K562 (cell line): ENCODE measurements around the gene WDR18. TPM values are rescaled to one million over a fixed set of nuclear protein-coding genes. Genes with fewer than 3 reads are reported as not detected.

Source experiments
- ATAC-seq: fragments of 200-7000 bp; cut with Tn5 transposase; 3 replicates; pipeline ENCODE4 v1.9.1; 2020; ENCODE audit warnings: moderate library complexity
- BruUV-seq: library from RNA; stranded (reverse); fragments of 400-500 nt; replicated peaks from 2 replicates; lab custom pipeline; 2021; lab: Mats Ljungman, UMichigan
- CTCF ChIA-PET: fragments of 300-600 bp; formaldehyde crosslinking; extraction: SDS; loops from one replicate; lab custom pipeline; 2021; ENCODE audit warnings: low intra/inter-chr PET ratio; lab: Yijun Ruan, JAX
- POLR2A ChIA-PET: fragments of 300-600, 350-650 bp; sonication (Branson Sonifier 250); formaldehyde crosslinking; extraction: SDS; loops from one replicate; lab custom pipeline; 2021; ENCODE audit warnings: antibody characterized with exemption, inconsistent platforms; lab: Yijun Ruan, JAX
- DNase-seq, 4 experiments: peaks; one replicate each; pipeline versions ENCODE4 v3.0.0 to v3.0.0-alpha.2; 2011 to 2018; ENCODE audit warnings: low spot score in 3 of 4, mixed read lengths in 3 of 4; ENCODE audit errors: extremely low read depth in 1 of 4
- FAIRE-seq: peaks from 2 replicates; lab custom pipeline; 2011; peaks lifted over from hg19 to GRCh38; lab: Jason Lieb, UNC
- H2AFZ ChIP-seq: 2 replicates; pipeline ENCODE4 v1.6.0; 2011; ENCODE audit warnings: low read depth, low read length, control low read depth, inconsistent platforms
- H3K27ac ChIP-seq: fragments of 200-600 bp; 3 replicates; pipeline ENCODE4 v1.8.0; 2011; ENCODE audit warnings: low read depth, mild to moderate bottlenecking, control low read depth, inconsistent platforms, low read length, moderate library complexity, mixed read lengths; ENCODE audit errors: extremely low read depth
- H3K27me3 ChIP-seq, 2 experiments: fragments of 300-600 bp in 1 of 2; 2 replicates in 1 of 2; 3 replicates in 1 of 2; pipeline versions ENCODE4 v1.6.0 to v1.8.0; 2011; ENCODE audit warnings: inconsistent platforms in 2 of 2, low read length in 2 of 2, mild to moderate bottlenecking in 1 of 2, mixed read lengths in 1 of 2, moderate library complexity in 1 of 2; ENCODE audit not compliant: control insufficient read depth in 2 of 2, insufficient read depth in 2 of 2
- H3K36me3 ChIP-seq: fragments of 300-600 bp; 3 replicates; pipeline ENCODE4 v1.8.0; 2011; ENCODE audit warnings: mild to moderate bottlenecking, low read length, inconsistent platforms; ENCODE audit not compliant: control insufficient read depth, insufficient read depth
- H3K4me1 ChIP-seq, 2 experiments: fragments of 200-600 bp in 1 of 2; replicated peaks in 1 of 2; 2 replicates in 1 of 2; 3 replicates in 1 of 2; pipeline versions ENCODE4 v1.5.1 to v1.8.0; 2011; ENCODE audit warnings: inconsistent platforms in 2 of 2, low read length in 2 of 2, mild to moderate bottlenecking in 1 of 2, mixed read lengths in 1 of 2, moderate library complexity in 1 of 2; ENCODE audit not compliant: control insufficient read depth in 2 of 2, insufficient read depth in 2 of 2
- H3K4me2 ChIP-seq: 2 replicates; pipeline ENCODE4 v1.6.1; 2011; ENCODE audit warnings: low read length, control low read depth, inconsistent platforms, mixed read lengths; ENCODE audit not compliant: insufficient read depth
- H3K4me3 ChIP-seq: fragments of 200-600 bp; sonication (generic), shearing (Covaris generic); 2 replicates; pipeline ENCODE4 v1.5.1; 2016; ENCODE audit warnings: control low read depth, inconsistent platforms
- H3K79me2 ChIP-seq: fragments of 200-600 bp; 3 replicates; pipeline ENCODE4 v1.8.0; 2011; ENCODE audit warnings: low read length, inconsistent platforms; ENCODE audit not compliant: control insufficient read depth, insufficient read depth
- H3K9ac ChIP-seq, 2 experiments: 2 replicates each; pipeline versions ENCODE4 v1.6.0 to v1.6.1; 2011; ENCODE audit warnings: low read depth in 2 of 2, low read length in 2 of 2, control low read depth in 1 of 2, inconsistent platforms in 1 of 2, mild to moderate bottlenecking in 1 of 2, mixed read lengths in 1 of 2; ENCODE audit not compliant: insufficient read depth in 1 of 2
- H3K9me1 ChIP-seq: one replicate; pipeline ENCODE4 v1.6.0; 2011; ENCODE audit warnings: inconsistent platforms, mild to moderate bottlenecking, low read length, moderate library complexity; ENCODE audit not compliant: control insufficient read depth, insufficient read depth
- H3K9me3 ChIP-seq: replicated peaks from 2 replicates; pipeline ENCODE4 v1.5.1; 2011; ENCODE audit warnings: low read depth, low read length, inconsistent platforms; ENCODE audit not compliant: control insufficient read depth, insufficient read depth
- H4K20me1 ChIP-seq: replicated peaks from 2 replicates; pipeline ENCODE4 v1.6.1; 2011; ENCODE audit warnings: low read length, inconsistent platforms, mixed read lengths; ENCODE audit not compliant: control insufficient read depth, insufficient read depth
- BCOR ChIP-seq: fragments of 450-650 bp; IDR thresholded peaks from 2 replicates; pipeline ENCODE4 v1.6.1; 2016
- CREBBP ChIP-seq: IDR thresholded peaks from one replicate; pipeline ENCODE4 v1.6.1; 2012; ENCODE audit warnings: low read depth, mild to moderate bottlenecking, control low read depth, inconsistent platforms, low read length
- MAFG ChIP-seq: fragments of 450-650 bp; conservative IDR thresholded peaks from 2 replicates; pipeline ENCODE4 v1.6.1; 2016; ENCODE audit warnings: missing genetic modification characterization, missing compliant biosample characterization
- MTA1 ChIP-seq: fragments of 450-650 bp; IDR thresholded peaks from 2 replicates; pipeline ENCODE4 v1.6.1; 2017; ENCODE audit warnings: borderline replicate concordance
- MYNN ChIP-seq, 2 experiments: sonication (generic); formaldehyde crosslinking in 1 of 2; IDR thresholded peaks; 2 replicates each; pipeline versions ENCODE4 v1.5.0 to v1.6.1; 2016 to 2020; ENCODE audit warnings: antibody characterized with exemption in 1 of 2, missing genetic modification reagents in 1 of 2
- NR2F6 ChIP-seq: fragments of 450-650 bp; formaldehyde crosslinking; IDR thresholded peaks from 2 replicates; pipeline ENCODE4 v1.4.0; 2020; ENCODE audit warnings: mild to moderate bottlenecking
- NR3C1 ChIP-seq: sonication (generic); formaldehyde crosslinking; IDR thresholded peaks from 2 replicates; pipeline ENCODE4 v1.8.1; 2022; ENCODE audit warnings: missing genetic modification reagents
- PHF21A ChIP-seq: fragments of 450-650 bp; IDR thresholded peaks from 2 replicates; pipeline ENCODE4 v1.6.1; 2017; ENCODE audit warnings: low read depth, borderline replicate concordance
- POLR2AphosphoS2 ChIP-seq: IDR thresholded peaks from 2 replicates; pipeline ENCODE4 v1.6.1; 2012; ENCODE audit warnings: low read length, improper control_type of control experiment
- ZBTB26 ChIP-seq: fragments of 450-650 bp; formaldehyde crosslinking; IDR thresholded peaks from 2 replicates; pipeline ENCODE4 v1.4.0; 2022; ENCODE audit warnings: missing genetic modification characterization
- ZNF436 ChIP-seq: fragments of 250-450, 450-650 bp; sonication (Bioruptor Pico); formaldehyde crosslinking; IDR thresholded peaks from 2 replicates; pipeline ENCODE4 v1.7.0; 2020; ENCODE audit warnings: mild to moderate bottlenecking
- ZNF589 ChIP-seq: fragments of 200-800 bp; sonication (Bioruptor generic); IDR thresholded peaks from 2 replicates; pipeline ENCODE4 v1.6.1; 2016; ENCODE audit warnings: low read depth, missing genetic modification characterization, missing compliant biosample characterization
- ZNF778 ChIP-seq: fragments of 450-650 bp; formaldehyde crosslinking; IDR thresholded peaks from 2 replicates; pipeline ENCODE4 v1.4.0; 2020; ENCODE audit warnings: mild to moderate bottlenecking, moderate library complexity
- ZNF79 ChIP-seq: fragments of 250-450 bp; sonication (Bioruptor Pico); IDR thresholded peaks from 2 replicates; pipeline ENCODE4 v1.4.0; 2020; ENCODE audit warnings: low read depth, mild to moderate bottlenecking, moderate library complexity
- WGBS: fragments of 100-300 bp; shearing (Covaris generic); methylation state at CpG from one replicate; pipeline ENCODE4 v1.1.6; 2016; ENCODE audit warnings: low coverage, mixed read lengths; ENCODE audit not compliant: insufficient coverage; ENCODE audit errors: missing lambda C conversion rate; 5-methylcytosine and 5-hydroxymethylcytosine counted together
- in situ Hi-C: fragments of 300-500 bp; cut with MboI; formaldehyde crosslinking; loops from 4 replicates; pipeline ENCODE4 v1.15.0; 2018; ENCODE audit warnings: inconsistent platforms, mixed read lengths
- intact Hi-C: fragments of 100-400 bp; cut with micrococcal nuclease; formaldehyde crosslinking; loops from 2 replicates; pipeline ENCODE4 v1.14.2; 2022
- polyA plus RNA-seq, 8 experiments: library from polyadenylated mRNA; depleted of rRNA in 4 of 8; stranded (reverse) in 5 of 8; unstranded in 3 of 8; fragments of >200 nt; fragmentation: Nextera tagmentation in 2 of 8; fragmentation: Illumina TruSeq in 1 of 8; extraction: Ambion mirVana in 2 of 8; extraction: Trizol in 1 of 8; gene quantifications; 2 replicates each; pipeline versions ENCODE4 v1.2.1 to v1.2.3, GENCODE V29; 2011 to 2014; ENCODE audit warnings: inconsistent platforms in 1 of 8, missing spikeins in 1 of 8
- total RNA-seq, 7 experiments: library from RNA; depleted of rRNA in 6 of 7; stranded (reverse); fragments of >200 nt in 6 of 7; fragmentation: Illumina TruSeq in 2 of 7; extraction: Trizol in 2 of 7; gene quantifications; 2 replicates each; pipeline versions ENCODE4 v1.2.1 to v1.2.3, GENCODE V29; 2011 to 2021; ENCODE audit warnings: low replicate concordance in 1 of 7
- TF ChIP-seq, protein P1 (sequence below): IDR thresholded peaks from 2 replicates; pipeline ENCODE4 v1.6.1; 2011; ENCODE audit warnings: borderline replicate concordance, low read depth, mild to moderate bottlenecking, moderate library complexity, low read length; ENCODE audit not compliant: insufficient read depth, poor library complexity, severe bottlenecking
- TF ChIP-seq, protein P2 (sequence below): fragments of 450-650 bp; formaldehyde crosslinking; conservative IDR thresholded peaks from 2 replicates; pipeline ENCODE4 v1.4.0; 2022; ENCODE audit warnings: mild to moderate bottlenecking, missing genetic modification characterization

WDR18 gene
- total and polyA plus RNA-seq, 9 of the 15 experiments (the other 6 are each of a cell fraction or from before 2014, with no cell fraction given) = 0.65 to 181 (median 30.1) TPM

- TF ChIP-seq, protein P1, sequence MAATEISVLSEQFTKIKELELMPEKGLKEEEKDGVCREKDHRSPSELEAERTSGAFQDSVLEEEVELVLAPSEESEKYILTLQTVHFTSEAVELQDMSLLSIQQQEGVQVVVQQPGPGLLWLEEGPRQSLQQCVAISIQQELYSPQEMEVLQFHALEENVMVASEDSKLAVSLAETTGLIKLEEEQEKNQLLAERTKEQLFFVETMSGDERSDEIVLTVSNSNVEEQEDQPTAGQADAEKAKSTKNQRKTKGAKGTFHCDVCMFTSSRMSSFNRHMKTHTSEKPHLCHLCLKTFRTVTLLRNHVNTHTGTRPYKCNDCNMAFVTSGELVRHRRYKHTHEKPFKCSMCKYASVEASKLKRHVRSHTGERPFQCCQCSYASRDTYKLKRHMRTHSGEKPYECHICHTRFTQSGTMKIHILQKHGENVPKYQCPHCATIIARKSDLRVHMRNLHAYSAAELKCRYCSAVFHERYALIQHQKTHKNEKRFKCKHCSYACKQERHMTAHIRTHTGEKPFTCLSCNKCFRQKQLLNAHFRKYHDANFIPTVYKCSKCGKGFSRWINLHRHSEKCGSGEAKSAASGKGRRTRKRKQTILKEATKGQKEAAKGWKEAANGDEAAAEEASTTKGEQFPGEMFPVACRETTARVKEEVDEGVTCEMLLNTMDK = no peak
- TF ChIP-seq BCOR = no peak
- no peak for TF ChIP-seq PHF21A
Observed at GRCh38 chr19:989381-990081, 5.4 kb downstream of the WDR18 start (continued).

GRCh38 chr19:990119-990571 lies 6.0 kb downstream of the WDR18 start:
- ATAC-seq = no peak
- no peak for DNase-seq
- Histone ChIP-seq H3K36me3 (peaks cover 89% of the 10 kb centered on the region; the same call in 2 of the 3 replicates), H3K79me2 (peaks cover 9% of the 10 kb centered on the region), H3K4me3 (no peak overlapping the region), H3K9ac (no peak overlapping the region), H3K9me3 (no peaks in the 10 kb centered on the region), H3K4me2 (no peak overlapping the region), H4K20me1 (no peaks in the 10 kb centered on the region; the same call in 1 of the 2 replicates), H2AFZ (no peak overlapping the region), H3K4me1 (peaks cover 7 to 79% of the 10 kb centered on the region in 2 experiments; a peak in 4 of 5 replicates), H3K27ac (no peak overlapping the region), H3K9me1 (peaks cover 3% of the 10 kb centered on the region), H3K27me3 (no peaks in the 10 kb centered on the region)
- ChIA-PET CTCF (no interaction called here), POLR2A (interaction anchor here (0.9 kb wide), 1 partner anchor 254 kb away, joined by 3 read pairs; no protein-coding TSS in a partner anchor)
- WGBS = 87% methylated on average over 22 of the region's 27 CpGs
- no TSS peak for BruUV-seq
- intact Hi-C loops (no loop called here), in situ Hi-C loops (no loop called here)
- FAIRE-seq = no peak
- no peak for TF ChIP-seq ZNF79 (CRISPR knock-in tag)
- TF ChIP-seq ZNF589 = no peak
- no peak for TF ChIP-seq MTA1
- TF ChIP-seq CREBBP = no peak
- no peak for TF ChIP-seq ZNF778 (CRISPR knock-in tag)
- no peak for TF ChIP-seq MYNN (IDR thresholded peaks at IDR 0.05)
- no peak for TF ChIP-seq MYNN (CRISPR knock-in tag; IDR thresholded peaks at IDR 0.05)
- TF ChIP-seq NR2F6 (CRISPR knock-in tag) = no peak
- TF ChIP-seq NR3C1 (CRISPR knock-in tag) = no peak
- no peak for TF ChIP-seq ZBTB26 (CRISPR knock-in tag)
- TF ChIP-seq ZNF436 (CRISPR knock-in tag) = no peak
- TF ChIP-seq, protein P2, sequence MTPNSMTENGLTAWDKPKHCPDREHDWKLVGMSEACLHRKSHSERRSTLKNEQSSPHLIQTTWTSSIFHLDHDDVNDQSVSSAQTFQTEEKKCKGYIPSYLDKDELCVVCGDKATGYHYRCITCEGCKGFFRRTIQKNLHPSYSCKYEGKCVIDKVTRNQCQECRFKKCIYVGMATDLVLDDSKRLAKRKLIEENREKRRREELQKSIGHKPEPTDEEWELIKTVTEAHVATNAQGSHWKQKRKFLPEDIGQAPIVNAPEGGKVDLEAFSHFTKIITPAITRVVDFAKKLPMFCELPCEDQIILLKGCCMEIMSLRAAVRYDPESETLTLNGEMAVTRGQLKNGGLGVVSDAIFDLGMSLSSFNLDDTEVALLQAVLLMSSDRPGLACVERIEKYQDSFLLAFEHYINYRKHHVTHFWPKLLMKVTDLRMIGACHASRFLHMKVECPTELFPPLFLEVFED (CRISPR knock-in tag) = no peak
- TF ChIP-seq POLR2AphosphoS2 = no peak
- no peak for TF ChIP-seq MAFG (tag)
